BLaER1 treated with 17β-estradiol and CSF1 and Interleukin-3, amounts not matched to agents 10 nM and 100 nM (cell line): Measurements from ENCODE around the gene MGST2.

Experiments
- H3K27ac ChIP-seq, 11 experiments: shearing (Covaris generic); formaldehyde crosslinking; 2 replicates each; pipeline ENCODE4 v1.8.1; 2022
- H3K27me3 ChIP-seq, 11 experiments: shearing (Covaris generic); formaldehyde crosslinking; 2 replicates each; pipeline ENCODE4 v1.8.1; 2022
- H3K36me3 ChIP-seq, 11 experiments: shearing (Covaris generic); formaldehyde crosslinking; 2 replicates each; pipeline ENCODE4 v1.8.1; 2022
- H3K4me1 ChIP-seq, 10 experiments: shearing (Covaris generic); formaldehyde crosslinking; 2 replicates each; pipeline ENCODE4 v1.8.1; 2022
- H3K4me2 ChIP-seq, 11 experiments: shearing (Covaris generic); formaldehyde crosslinking; 2 replicates each; pipeline ENCODE4 v1.8.1; 2022
- H3K4me3 ChIP-seq, 10 experiments: shearing (Covaris generic); formaldehyde crosslinking; 2 replicates each; pipeline ENCODE4 v1.8.1; 2022
- H3K9ac ChIP-seq, 11 experiments: shearing (Covaris generic); formaldehyde crosslinking; 2 replicates each; pipeline ENCODE4 v1.8.1; 2022
- H3K9me3 ChIP-seq, 11 experiments: shearing (Covaris generic); formaldehyde crosslinking; replicated peaks in 1 of 11; 2 replicates each; pipeline ENCODE4 v1.8.1; 2022
- H4K20me1 ChIP-seq, 11 experiments: shearing (Covaris generic); formaldehyde crosslinking; 2 replicates each; pipeline ENCODE4 v1.8.1; 2022
- Cebpa-rat ChIP-seq, 11 experiments: shearing (Covaris generic); IDR thresholded peaks; 2 replicates each; pipeline ENCODE4 v1.8.1; 2022

The MGST2 gene

GRCh38 chr4:139639654-139640053 lies 26.0 kb upstream of the MGST2 start:
- Histone ChIP-seq H4K20me1 (no peaks in the 10 kb centered on the region), H3K36me3 (no peaks in the 10 kb centered on the region; a peak in 2 of 22 replicates), H3K9me3 (peaks cover 29 to 49% (median 37%) of the 10 kb centered on the region in 11 experiments), H3K4me2 (no peak overlapping the region), H3K9ac (no peak overlapping the region), H3K27me3 (no peaks in the 10 kb centered on the region), H3K4me1 (peaks cover 0 to 6% (median 0%) of the 10 kb centered on the region in 10 experiments; a peak in 1 of 20 replicates), H3K27ac (no peak overlapping the region), H3K4me3 (no peak overlapping the region)
- no peak for TF ChIP-seq Cebpa-rat (IDR thresholded peaks at IDR 0.05)

GRCh38 chr4:139641218-139641617 lies 24.4 kb upstream of the MGST2 start:
- no peak for TF ChIP-seq Cebpa-rat (IDR thresholded peaks at IDR 0.05)
- no peak overlapping the region for H3K4me3 ChIP-seq
- no peaks in the 10 kb centered on the region for H4K20me1 ChIP-seq
- H3K27ac ChIP-seq: no peak overlapping the region
- H3K9ac ChIP-seq: no peak overlapping the region
- H3K4me2 ChIP-seq: no peak overlapping the region
- peaks cover 0 to 6% (median 0%) of the 10 kb centered on the region in 10 experiments; a peak in 1 of 20 replicates for H3K4me1 ChIP-seq
- H3K36me3 ChIP-seq: no peaks in the 10 kb centered on the region; a peak in 2 of 22 replicates
- H3K27me3 ChIP-seq: no peaks in the 10 kb centered on the region
- H3K9me3 ChIP-seq: peaks cover 29 to 47% (median 37%) of the 10 kb centered on the region in 11 experiments

GRCh38 chr4:139642364-139642763 lies 23.3 kb upstream of the MGST2 start:
- no peak for TF ChIP-seq Cebpa-rat (IDR thresholded peaks at IDR 0.05)
- Histone ChIP-seq H3K9me3 (peaks cover 26 to 35% (median 28%) of the 10 kb centered on the region in 11 experiments), H3K27ac (no peak overlapping the region), H3K4me3 (no peak overlapping the region), H3K9ac (no peak overlapping the region), H3K4me2 (no peak overlapping the region), H4K20me1 (no peaks in the 10 kb centered on the region), H3K4me1 (peaks cover 0 to 6% (median 0%) of the 10 kb centered on the region in 10 experiments; a peak in 1 of 20 replicates), H3K36me3 (no peaks in the 10 kb centered on the region; a peak in 2 of 22 replicates), H3K27me3 (no peaks in the 10 kb centered on the region)

- Histone ChIP-seq H3K36me3 (no peaks in the 10 kb centered on the region; a peak in 1 of 22 replicates), H3K4me3 (no peak overlapping the region), H3K4me1 (peaks cover 0 to 6% (median 0%) of the 10 kb centered on the region in 10 experiments; a peak in 1 of 20 replicates), H3K4me2 (no peak overlapping the region), H3K9ac (no peak overlapping the region), H3K27me3 (no peaks in the 10 kb centered on the region), H4K20me1 (no peaks in the 10 kb centered on the region), H3K9me3 (peaks cover 17 to 26% (median 19%) of the 10 kb centered on the region in 11 experiments), H3K27ac (no peak overlapping the region)
- no peak for TF ChIP-seq Cebpa-rat (IDR thresholded peaks at IDR 0.05)
These were observed 22.4 kb upstream of the MGST2 start for GRCh38 chr4:139643042-139643895.

GRCh38 chr4:139645458-139645857 lies 20.2 kb upstream of the MGST2 start:
- no peak overlapping the region for H3K4me3 ChIP-seq
- no peak overlapping the region for H3K4me2 ChIP-seq
- peaks cover 0 to 6% (median 0%) of the 10 kb centered on the region in 11 experiments; a peak in 3 of 22 replicates for H3K9me3 ChIP-seq
- no peaks in the 10 kb centered on the region for H3K36me3 ChIP-seq
- TF ChIP-seq Cebpa-rat (IDR thresholded peaks at IDR 0.05): no peak
- no peak overlapping the region for H3K9ac ChIP-seq
- peaks cover 0 to 6% (median 0%) of the 10 kb centered on the region in 10 experiments; a peak in 1 of 20 replicates for H3K4me1 ChIP-seq
- H3K27ac ChIP-seq: no peak overlapping the region
- no peaks in the 10 kb centered on the region for H3K27me3 ChIP-seq
- no peaks in the 10 kb centered on the region for H4K20me1 ChIP-seq

- Histone ChIP-seq H3K4me1 (peaks cover 0 to 6% (median 4%) of the 10 kb centered on the region in 10 experiments; a peak in 8 of 20 replicates), H4K20me1 (no peaks in the 10 kb centered on the region), H3K36me3 (no peaks in the 10 kb centered on the region), H3K27ac (no peak overlapping the region), H3K9ac (no peak overlapping the region), H3K4me2 (no peak overlapping the region), H3K4me3 (no peak overlapping the region), H3K27me3 (no peaks in the 10 kb centered on the region), H3K9me3 (no peaks in the 10 kb centered on the region)
- no peak for TF ChIP-seq Cebpa-rat (IDR thresholded peaks at IDR 0.05)
These were observed 18.4 kb upstream of the MGST2 start for GRCh38 chr4:139647184-139647583.

- no peak overlapping the region for H3K27ac ChIP-seq
- peaks cover 0 to 6% (median 4%) of the 10 kb centered on the region in 10 experiments; a peak in 8 of 20 replicates for H3K4me1 ChIP-seq
- H3K9me3 ChIP-seq: no peaks in the 10 kb centered on the region
- no peak overlapping the region for H3K4me2 ChIP-seq
- H3K36me3 ChIP-seq: no peaks in the 10 kb centered on the region
- H3K9ac ChIP-seq: no peak overlapping the region
- TF ChIP-seq Cebpa-rat (IDR thresholded peaks at IDR 0.05): no peak
- H3K27me3 ChIP-seq: no peaks in the 10 kb centered on the region
- H3K4me3 ChIP-seq: no peak overlapping the region
- no peaks in the 10 kb centered on the region for H4K20me1 ChIP-seq
These were observed 17.7 kb upstream of the MGST2 start for GRCh38 chr4:139647952-139648351.

- Histone ChIP-seq H3K9ac (peak overlapping the region in 2 of 11 experiments; percentile 16 to 28; a peak in 5 of 22 replicates), H3K27me3 (no peaks in the 10 kb centered on the region), H3K4me3 (no peak overlapping the region), H3K36me3 (no peaks in the 10 kb centered on the region), H4K20me1 (no peaks in the 10 kb centered on the region), H3K4me2 (peak overlapping the region in 10 of 11 experiments; percentile 36 to 70 (median 50); a peak in 17 of 22 replicates), H3K9me3 (no peaks in the 10 kb centered on the region), H3K27ac (no peak overlapping the region), H3K4me1 (peaks cover 0 to 9% (median 4%) of the 10 kb centered on the region in 10 experiments; a peak in 9 of 20 replicates)
- TF ChIP-seq Cebpa-rat (IDR thresholded peaks at IDR 0.05): no peak
These were observed 14.1 kb upstream of the MGST2 start for GRCh38 chr4:139651282-139652194.

GRCh38 chr4:139654516-139654915 lies 11.1 kb upstream of the MGST2 start:
- Histone ChIP-seq H3K4me1 (peaks cover 5 to 31% (median 21%) of the 10 kb centered on the region in 10 experiments; a peak in 19 of 20 replicates), H3K9ac (no peak overlapping the region), H4K20me1 (no peaks in the 10 kb centered on the region), H3K27me3 (no peaks in the 10 kb centered on the region), H3K27ac (no peak overlapping the region), H3K4me2 (no peak overlapping the region), H3K36me3 (no peaks in the 10 kb centered on the region), H3K9me3 (no peaks in the 10 kb centered on the region), H3K4me3 (no peak overlapping the region)
- no peak for TF ChIP-seq Cebpa-rat (IDR thresholded peaks at IDR 0.05)
